Erythroblast (primary cell): ENCODE data around the gene PKDCC.
"Not testable (repeated sequence)": the region's sequence is repeated elsewhere in the genome, so short reads cannot be mapped to it uniquely, and the experiment has no call there.

Source experiments
- DNase-seq, 2 experiments: peaks; one replicate each; lab custom pipeline; 2025; lab: John Stamatoyannopoulos, UW
- GATA1 ChIP-seq: IDR thresholded peaks from 2 replicates; pipeline ENCODE4 v1.6.1; 2011; ENCODE audit warnings: low read depth, mild to moderate bottlenecking, control low read depth, low read length, moderate library complexity
- POLR2A ChIP-seq: IDR thresholded peaks from 2 replicates; pipeline ENCODE4 v1.6.1; 2011; ENCODE audit warnings: mild to moderate bottlenecking, low read length

The PKDCC gene

DNA sequence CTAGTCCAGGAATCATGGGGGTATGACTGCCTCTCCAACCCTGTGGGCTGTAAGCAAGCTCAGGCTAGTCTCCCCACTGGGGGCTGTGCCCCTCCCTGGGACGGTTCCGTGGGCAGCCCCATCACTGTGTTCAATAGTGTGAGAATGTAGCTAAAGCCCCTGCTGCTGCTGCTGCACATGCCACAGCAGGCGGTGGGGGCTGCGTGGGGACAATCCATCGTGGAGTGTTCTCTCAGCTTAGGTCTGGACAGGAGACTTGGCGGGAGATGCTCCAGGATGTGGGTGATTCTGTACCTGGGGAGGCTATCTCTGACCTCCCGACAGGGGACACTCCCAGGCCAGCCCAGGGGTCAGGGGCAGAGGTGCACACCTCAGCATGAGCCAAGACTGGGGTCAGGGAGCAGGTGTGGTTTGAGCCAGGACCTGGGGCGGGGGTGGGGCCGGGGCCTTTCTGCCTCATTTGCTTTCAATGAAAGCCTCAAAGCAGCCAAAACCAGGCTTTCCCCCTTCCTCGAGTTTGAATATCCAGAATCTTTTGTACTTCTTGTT lies 10.2 kb downstream of the PKDCC start:
- DNase-seq: no peak
- no peak for TF ChIP-seq GATA1
- TF ChIP-seq POLR2A: no peak

- no peak for DNase-seq
- TF ChIP-seq GATA1 (no peak), POLR2A (no peak)
These were observed 11.6 kb downstream of the PKDCC start for GRCh38 chr2:42059261-42059898.

GRCh38 chr2:42060028-42060427 lies 12.2 kb downstream of the PKDCC start:
- TF ChIP-seq GATA1 (no peak), POLR2A (no peak)
- DNase-seq: no peak

GRCh38 chr2:42060718-42061619 lies 13.1 kb downstream of the PKDCC start:
- no peak for DNase-seq
- TF ChIP-seq GATA1: no peak
- no peak for TF ChIP-seq POLR2A

DNA sequence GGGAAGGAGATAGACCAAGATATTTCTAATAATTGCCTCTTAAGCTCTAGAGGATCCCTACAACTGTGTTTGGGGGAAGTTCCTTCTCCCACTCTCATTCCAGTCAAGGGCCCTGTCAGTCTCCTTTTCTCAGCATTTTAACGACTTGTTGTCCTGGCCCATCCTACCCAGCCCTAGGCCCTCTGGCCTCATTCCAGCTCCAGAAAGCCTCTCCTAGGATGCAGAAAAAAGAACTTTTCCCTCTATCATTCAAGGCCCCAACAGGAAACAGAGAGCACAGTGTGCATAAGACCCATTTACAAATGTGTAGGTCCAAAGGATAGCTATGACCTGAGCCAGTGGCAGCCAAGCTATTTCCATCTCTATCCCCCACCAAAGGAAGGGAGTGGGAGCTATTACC lies 14.0 kb downstream of the PKDCC start:
- DNase-seq: no peak
- TF ChIP-seq POLR2A: no peak
- TF ChIP-seq GATA1: no peak

GRCh38 chr2:42063431-42064171 lies 15.8 kb downstream of the PKDCC start:
- no peak for DNase-seq
- no peak for TF ChIP-seq POLR2A
- no peak for TF ChIP-seq GATA1

GRCh38 chr2:42064417-42064942 lies 16.7 kb downstream of the PKDCC start:
- TF ChIP-seq POLR2A (no peak), GATA1 (no peak)
- DNase-seq: no peak

DNA sequence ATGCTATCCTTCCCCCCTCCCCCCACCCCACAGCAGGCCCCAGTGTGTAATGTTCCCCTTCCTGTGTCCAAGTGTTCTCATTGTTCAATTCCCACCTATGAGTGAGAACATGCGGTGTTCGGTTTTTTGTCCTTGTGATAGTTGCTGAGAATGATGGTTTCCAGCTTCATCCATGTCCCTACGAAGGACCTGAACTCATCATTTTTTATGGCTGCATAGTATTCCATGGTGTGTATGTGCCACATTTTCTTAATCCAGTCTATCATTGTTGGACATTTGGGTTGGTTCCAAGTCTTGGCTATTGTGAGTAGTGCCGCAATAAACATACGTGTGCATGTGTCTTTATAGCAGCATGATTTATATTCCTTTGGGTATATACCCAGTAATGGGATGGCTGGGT lies 17.9 kb downstream of the PKDCC start:
- DNase-seq: not testable (repeated sequence)

DNA sequence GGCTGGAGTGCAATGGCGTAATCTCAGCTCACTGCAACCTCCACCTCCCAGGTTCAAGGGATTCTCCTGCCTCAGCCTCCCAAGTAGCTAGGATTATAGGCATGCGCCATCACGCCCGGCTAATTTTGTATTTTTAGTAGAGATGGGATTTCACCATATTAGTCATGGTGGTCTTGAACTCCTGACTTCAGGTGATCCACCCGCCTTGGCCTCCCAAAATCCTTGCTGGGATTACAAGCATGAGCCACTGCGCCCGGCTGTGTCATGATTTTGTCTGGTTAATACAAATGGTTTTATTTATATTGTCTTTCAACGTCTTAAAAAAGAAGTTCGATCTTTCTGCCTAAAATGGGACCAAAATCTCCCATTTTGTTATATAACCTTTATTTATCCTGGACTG lies 19.2 kb downstream of the PKDCC start:
- DNase-seq: not testable (repeated sequence)

DNA sequence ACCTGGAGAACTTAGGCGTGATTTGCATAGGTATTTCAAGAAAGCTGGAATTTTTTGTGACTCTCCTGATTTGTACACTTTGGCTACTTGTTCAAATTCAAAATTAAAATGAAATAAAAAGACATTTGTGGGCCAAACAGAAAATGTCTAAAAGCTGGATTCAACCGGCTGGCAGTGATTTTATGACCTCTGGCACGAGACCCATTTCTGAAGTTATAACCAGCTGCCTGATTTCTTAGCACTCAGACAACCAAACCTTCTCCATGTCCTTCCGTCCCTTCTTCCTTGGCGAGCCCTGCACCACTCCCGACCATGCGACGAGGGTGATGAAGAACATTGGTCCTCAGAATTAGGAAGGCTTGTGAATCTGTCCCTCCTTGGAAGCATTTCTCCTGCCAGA lies 19.7 kb downstream of the PKDCC start:
- TF ChIP-seq GATA1: no peak
- TF ChIP-seq POLR2A: no peak
- DNase-seq: no peak

DNA sequence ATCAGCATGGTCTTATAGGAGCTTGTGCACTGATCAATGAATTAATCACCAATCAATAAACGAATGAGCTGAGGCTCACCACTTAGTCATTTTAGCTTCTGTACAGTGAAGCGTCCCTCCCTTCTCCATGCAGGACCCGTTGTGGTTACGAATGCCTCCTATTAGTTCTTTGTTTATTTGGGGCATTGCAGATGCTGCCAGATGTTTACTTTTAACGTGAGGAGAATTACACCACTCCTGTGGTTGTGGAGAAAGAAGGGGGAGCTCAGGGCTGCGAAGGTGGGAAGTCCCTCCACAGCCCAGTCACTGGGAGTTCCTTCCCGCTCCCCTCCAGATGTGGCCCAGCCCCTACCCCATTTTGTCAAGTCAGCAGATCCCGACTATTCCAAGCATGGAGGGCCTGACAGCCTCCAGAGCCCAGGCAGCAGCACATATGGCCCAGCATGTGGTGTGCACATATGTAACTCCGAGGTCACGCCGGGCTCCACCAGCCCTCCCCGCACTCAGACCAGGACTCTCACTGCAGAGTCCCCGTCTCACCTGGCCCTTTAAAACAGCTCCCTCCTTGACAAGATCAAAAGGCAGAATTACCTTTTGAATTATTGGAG lies 20.9 kb downstream of the PKDCC start:
- DNase-seq: no peak
- TF ChIP-seq POLR2A (no peak), GATA1 (no peak)

DNA sequence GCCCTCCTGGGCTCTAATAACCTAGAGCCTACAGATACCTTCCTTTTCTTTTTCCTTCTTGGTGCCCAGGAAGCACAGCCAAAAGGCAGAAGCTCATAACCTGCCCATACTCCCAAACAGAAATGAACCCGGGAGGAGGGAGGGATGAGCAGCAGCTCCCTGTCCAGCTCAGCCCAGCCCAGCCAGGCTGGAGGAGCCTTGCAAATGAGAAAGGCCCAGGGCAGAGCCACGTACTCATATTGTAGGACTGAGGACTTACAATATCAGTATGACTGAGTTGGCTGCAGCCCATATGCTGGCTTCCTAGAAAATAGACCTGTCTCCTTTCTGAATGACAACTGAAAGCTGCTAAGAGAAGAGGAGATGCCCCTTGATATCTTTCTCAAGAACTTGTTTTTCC lies 21.7 kb downstream of the PKDCC start:
- DNase-seq: no peak
- TF ChIP-seq GATA1 (no peak), POLR2A (no peak)

DNA sequence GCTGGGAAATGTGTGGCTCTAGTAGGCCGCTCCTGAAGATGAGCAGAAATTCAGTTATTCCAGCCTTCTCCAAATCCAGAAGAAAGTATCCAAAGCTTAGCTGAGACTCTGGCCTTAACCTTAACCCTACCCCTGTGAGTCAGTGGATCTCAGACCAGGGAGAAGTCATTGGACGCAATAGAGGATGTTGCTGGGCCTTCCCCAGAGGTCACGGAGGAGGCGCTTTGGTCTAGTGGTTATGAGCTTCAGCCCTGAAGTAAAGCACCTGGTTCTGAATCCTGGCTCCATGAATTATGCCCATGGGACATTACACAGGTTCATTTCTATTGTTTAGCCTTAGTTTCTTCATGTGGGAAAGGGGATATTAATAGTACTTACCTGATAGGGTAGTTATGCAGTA lies 24.0 kb downstream of the PKDCC start:
- DNase-seq: no peak
- TF ChIP-seq POLR2A (no peak), GATA1 (no peak)
